LNCAP (cell line): ENCODE data around the gene GINS1.

Experiments
- CTCF ChIP-seq: fragments of 450-650 bp; IDR thresholded peaks from 2 replicates; pipeline ENCODE4 v1.5.1; 2017; ENCODE audit warnings: mild to moderate bottlenecking

The GINS1 gene

GRCh38 chr20:25378884-25379733 lies 28.4 kb upstream of the GINS1 start:
- no peak for TF ChIP-seq CTCF

GRCh38 chr20:25380945-25381614 lies 26.4 kb upstream of the GINS1 start:
- no peak for TF ChIP-seq CTCF

- no peak for TF ChIP-seq CTCF
Measured at GRCh38 chr20:25382704-25383370, 24.6 kb upstream of the GINS1 start.

- TF ChIP-seq CTCF, result no peak
Measured at GRCh38 chr20:25389401-25389857, 18.0 kb upstream of the GINS1 start.

GRCh38 chr20:25389858-25390537 lies 17.5 kb upstream of the GINS1 start:
- no peak for TF ChIP-seq CTCF

GRCh38 chr20:25390538-25391528 lies 16.6 kb upstream of the GINS1 start, which contains the start of gene ABHD12:
Gene ABHD12, minus strand, starts transcription at chr20:25390835. Its CDS starts 132 bp downstream, at chr20:25390703.
- no peak for TF ChIP-seq CTCF
